Stimulated activated CD8-positive, alpha-beta memory T cell treated with anti-CD3 and anti-CD28 coated beads, Interleukin-12 subunit alpha, Interleukin-12 subunit beta, amount 100 ng/mL, for 1 hour (primary cell): ENCODE results near the gene ARL5A.
"Not testable (repeated sequence)": the region's sequence is repeated elsewhere in the genome, so short reads cannot be mapped to it uniquely, and the experiment has no call there.

Experiments used
- DNase-seq: peaks from one replicate; pipeline ENCODE4 v3.0.0-alpha.2; 2020; ENCODE audit warnings: low read depth

ARL5A gene

DNA sequence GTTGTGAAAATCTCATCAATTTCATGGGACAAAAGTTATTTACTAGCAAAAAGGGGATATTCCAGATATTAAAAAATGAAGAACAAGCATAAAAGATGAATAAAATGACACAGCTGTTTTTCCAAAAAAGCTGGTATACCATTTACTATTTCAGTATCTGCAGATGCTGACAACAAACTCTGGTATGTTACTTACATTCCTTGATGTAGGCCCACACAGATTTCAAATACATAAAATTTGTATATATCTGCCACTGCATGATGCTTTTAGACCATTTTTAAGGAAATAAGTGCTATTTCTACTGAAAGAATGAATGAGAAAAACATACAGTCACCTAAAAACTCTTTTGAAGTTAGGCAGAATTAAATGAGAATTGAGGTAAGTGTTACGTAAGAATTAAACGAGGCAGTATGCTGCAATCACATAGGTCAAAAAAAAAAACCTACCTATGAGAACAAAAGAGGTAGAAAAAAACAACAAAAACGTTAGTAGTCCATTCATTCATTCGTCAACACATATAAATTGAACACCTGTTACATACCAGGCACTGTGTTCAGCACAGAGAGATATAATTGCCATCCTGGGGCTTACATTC lies 32.5 kb downstream of the ARL5A start:
- DNase-seq: no peak

DNA sequence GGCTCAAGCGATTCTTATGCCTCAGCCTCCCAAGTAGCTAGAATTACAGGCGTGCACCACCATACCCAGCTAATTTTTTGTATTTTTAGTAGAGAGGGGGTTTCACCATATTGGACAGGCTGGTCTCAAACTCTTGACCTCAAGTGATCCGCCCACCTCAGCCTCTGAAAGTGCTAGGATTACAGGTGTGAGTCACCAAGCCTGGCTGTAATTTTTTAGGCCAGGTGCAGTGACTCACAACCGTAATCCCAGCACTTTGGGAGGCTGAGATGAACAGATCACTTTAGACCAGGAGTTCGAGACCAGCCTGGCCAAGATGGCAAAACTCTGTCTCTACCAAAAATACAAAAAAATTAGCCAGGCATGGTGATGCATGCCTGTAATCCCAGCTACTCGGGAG lies 33.8 kb downstream of the ARL5A start:
- DNase-seq: not testable (repeated sequence)

DNA sequence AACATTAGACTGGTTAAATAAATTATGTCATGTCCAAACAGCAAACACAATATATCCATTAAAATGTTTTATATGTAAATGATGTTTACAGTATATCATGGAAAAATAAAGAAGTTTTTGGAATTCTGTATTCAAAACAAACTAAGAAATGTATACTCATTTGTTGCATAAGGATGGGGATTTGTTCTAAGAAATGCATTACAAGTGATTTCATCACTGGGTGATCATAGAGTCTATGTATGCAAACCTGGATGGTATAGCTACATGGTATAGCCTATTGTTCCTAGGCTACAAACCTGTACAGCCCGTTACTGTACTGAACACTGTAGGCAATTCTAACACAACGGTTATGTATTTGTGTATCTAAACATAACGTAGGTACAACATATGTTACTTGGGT lies 35.1 kb downstream of the ARL5A start:
- no peak for DNase-seq

DNA sequence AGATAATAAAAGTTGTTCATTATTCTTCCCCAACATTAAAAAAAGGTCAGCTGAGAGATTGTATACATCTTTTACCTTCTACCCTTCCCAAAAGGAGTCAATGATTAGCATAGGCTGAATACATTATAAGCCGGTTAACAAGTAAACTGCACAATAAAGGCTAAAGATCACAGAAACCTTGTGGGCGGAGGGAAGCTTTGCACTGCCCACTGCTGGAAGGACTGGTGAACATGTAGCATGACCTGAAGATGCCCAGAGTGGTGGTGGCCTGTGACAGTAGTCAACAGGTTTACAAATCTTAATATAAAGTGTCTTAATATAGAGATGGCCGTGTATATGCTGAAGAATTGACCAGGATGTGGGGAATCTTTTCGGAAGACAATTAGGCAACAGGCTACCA lies 35.6 kb downstream of the ARL5A start:
- DNase-seq: no peak

DNA sequence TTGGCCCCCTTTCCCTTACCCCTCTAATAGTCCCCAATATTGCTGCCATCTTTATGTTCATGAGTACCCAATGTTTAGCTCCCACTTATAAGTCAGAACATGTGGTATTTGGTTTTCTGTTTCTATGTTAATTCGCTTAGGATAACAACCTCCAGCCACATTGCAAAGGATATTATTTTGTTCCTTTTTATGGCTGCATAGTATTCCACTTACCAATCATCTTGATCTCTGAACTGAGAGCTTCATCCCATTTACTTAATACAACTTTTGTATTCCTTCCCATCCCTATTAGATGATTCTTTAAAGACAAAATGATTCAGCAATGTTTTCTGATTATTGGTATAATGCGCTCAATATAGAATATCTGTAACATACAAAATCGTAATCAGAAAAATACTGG lies 36.7 kb downstream of the ARL5A start:
- no peak for DNase-seq

DNA sequence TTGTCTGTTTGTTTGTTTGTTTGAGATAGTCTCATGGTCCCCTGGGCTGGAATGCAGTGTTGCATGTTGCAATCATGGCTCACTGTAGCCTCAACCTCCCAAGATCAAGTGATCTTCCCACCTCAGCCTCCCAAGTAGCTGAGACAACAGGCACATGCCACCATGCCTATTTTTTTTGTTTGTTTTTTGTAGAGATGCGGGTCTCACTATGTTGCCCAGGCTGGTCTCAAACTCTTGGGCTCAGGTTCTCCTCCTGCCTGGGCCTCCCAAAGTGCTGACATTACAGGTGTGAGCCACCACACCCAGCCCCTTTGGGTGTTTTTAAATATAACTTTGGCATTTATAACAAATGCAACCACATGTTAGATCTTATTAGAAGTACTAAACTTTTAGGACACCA lies 37.5 kb downstream of the ARL5A start:
- DNase-seq: no peak

DNA sequence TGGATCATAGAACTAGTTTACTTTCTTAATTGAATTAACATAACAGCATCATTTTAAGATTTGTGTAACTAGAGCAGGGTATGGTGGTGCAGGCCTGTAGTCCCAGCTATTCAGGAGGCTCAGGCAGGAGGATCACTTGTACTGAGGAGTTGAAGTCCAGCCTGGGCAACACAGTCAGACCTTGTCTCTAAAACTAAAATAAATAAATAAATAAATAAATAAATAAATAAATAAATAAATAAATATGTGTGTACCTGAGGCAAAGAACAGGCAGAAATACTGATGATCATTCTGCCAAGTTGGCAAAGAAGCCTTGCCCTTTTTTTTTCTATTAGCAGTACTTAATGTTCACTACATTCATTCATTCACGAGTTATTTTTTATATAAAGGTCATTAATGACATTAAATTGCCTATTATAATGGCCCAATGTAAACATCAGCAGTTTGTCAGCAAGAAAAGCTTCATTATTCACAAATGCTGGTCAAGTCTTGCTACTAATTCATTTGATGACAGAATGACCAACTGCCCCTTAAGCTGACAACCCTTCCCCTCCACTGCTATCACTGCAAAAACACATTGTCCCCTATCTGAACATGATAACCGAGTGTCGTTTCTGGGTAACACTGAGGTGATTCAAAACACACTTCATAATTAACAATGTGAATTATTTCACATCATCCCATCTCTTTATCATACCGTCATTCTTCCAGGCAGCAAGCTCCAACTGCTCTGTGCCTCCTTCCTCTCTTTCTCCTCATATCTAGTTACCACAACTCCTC lies 39.0 kb downstream of the ARL5A start:
- DNase-seq: no peak

DNA sequence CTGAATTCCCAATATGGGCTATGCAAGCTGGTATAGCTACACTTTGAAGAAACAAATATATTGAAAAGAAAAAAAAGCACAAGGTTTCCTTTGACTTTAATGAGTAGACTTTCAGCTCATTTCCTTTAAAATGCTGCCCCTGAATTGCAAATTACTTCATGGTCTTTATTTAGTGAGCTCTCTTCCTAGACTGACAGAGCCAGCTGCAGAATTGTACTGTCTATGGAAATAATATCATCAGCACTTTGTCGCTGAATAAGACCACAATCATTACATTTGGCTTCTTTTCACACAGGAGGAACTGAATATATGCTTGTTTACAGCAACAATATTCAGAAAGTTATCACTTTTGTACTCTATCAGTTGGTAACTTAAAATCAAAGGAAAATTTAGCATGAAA lies 41.7 kb downstream of the ARL5A start:
- DNase-seq: no peak

DNA sequence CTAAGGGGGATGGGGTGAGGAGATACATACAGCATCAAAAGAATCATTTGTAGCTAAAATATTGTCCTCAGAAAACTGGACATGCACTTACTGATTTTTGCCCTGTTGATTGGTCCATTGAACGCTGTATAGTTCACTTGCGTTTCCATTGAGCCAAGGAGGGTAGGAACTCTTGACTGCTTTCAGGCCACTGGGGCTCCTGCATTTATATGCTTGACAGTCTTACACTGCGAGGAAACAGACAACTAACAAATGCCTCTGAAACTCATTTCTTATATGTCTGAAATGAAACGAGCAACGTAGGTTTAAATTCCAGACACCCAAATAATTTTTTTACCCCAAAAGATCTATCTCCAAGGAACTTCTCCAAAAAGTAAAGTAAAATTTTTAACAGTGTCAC lies 42.1 kb downstream of the ARL5A start:
- no peak for DNase-seq

DNA sequence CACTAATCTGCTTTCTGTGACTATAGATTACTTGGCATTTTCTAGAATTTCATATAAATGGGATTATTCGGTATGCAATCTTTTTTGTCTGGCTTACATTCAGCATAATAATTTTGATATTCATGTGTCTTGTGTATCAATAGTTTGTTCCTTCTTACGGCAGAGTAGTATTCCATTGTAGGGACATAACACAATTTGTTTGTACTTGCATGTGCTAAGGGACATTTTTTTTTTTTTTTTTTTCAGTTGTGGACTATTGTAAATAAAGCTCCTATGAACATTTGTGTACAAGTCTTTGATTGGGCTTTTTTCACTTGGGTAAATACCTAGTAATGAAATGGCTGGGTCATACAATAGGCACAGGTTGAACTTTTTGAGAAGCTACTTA lies 45.1 kb downstream of the ARL5A start:
- DNase-seq: no peak

DNA sequence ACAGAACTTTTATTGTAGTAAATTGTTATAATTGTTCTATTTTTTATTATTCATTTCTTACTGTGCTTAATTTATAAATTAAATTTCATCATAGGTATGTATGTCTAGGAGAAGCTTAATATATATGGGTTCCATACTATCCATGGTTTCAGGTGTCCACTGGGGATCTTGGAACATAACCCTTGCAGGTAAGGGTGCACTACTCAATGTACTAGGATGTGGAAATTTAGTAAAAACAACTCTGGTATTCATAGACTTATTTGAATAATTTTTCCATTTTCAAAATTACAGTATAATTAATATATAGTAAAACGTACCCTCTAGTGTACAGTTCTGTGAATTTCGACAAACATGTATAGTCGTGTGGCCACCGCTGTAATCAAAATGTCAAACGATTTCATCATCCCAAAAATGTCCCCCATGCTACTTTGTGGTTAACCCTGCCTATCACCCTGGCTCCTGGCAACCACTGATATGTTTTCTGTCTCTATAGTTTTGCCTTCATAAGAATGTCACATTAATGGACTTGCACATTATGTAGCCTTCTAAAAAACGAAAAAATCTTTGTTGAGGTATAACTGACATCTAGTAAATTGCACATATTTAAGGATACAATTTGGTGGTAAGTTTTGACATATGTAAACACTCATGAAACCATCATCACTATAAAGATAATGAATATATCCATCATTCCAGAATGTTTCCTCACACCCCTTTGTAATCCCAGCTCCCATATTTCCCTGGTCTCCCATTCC lies 45.7 kb downstream of the ARL5A start:
- DNase-seq: no peak

DNA sequence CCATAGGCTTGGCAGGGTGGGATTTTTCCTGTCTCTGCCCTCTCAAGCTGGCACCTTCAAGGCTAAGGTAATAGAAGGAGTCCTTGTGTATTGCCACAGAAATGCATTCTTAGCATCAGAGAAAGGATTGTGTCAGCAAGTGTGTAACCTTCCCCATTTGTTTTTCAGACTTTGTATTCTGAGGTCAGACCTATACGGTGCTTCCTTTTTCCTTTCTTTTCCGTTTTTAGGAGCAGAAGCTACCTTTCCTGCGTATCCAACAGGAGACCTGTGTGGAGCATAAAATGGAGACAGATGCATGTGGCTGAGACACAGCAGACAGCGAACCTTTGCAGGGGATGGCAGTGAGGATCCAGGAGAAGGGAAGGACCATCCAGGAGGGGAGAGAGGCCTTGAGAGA lies 46.6 kb downstream of the ARL5A start:
- DNase-seq: no peak

DNA sequence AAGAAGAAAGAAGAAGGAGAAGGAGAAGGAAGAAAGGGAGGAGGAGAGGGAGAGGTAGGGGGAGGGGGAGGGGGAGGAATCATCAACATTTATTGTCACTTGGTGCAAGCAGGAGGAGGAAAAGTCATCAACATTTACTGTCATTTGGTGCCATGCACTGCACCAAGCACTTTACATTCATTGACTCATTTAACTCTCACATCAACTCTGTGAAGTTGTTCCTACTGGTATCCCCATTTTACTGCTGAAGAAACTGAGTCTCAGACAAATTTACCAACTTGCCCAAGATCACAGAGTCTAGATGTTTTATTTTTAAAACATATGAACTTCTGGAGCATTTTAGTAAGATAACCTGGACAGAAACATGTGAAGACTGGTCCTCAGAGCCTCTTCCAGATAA lies 47.3 kb downstream of the ARL5A start:
- DNase-seq: no peak

DNA sequence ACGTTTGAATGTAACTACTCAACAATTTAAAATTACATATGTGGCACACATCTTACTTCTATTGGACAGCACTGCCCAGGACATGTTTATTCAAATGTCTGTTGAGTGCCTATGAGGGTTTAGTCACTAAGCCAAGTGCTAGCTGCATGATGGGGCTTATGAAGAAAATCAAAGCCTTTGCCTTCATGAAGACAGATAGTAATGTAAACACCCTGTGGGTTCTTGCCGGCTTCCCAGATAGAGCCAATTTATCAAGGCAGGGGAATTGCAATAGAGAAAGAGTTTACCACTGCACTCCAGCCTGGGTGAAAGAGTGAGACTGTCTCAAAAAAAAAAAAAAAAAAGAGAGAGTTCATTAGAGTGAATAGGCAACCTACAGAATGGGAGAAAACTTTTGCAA lies 50.3 kb downstream of the ARL5A start:
- DNase-seq: no peak

DNA sequence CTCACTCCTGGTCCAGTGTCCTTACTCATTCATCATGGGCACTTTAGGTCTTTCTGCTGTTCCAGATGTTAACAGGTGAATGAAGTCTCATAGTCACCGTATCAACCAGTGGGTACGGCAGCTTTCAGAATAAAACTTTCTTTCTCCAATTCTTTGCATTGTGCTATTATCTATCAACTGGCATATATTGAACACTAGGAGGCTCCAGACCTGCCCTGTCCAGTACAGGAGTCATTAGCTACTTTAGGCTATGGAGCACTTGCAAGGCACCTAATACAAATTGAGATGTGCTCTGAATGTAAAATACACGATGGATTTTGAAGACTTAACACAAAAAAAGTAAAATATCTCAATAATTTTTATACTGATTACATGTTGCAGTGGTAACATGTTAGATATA lies 50.7 kb downstream of the ARL5A start:
- DNase-seq: no peak

DNA sequence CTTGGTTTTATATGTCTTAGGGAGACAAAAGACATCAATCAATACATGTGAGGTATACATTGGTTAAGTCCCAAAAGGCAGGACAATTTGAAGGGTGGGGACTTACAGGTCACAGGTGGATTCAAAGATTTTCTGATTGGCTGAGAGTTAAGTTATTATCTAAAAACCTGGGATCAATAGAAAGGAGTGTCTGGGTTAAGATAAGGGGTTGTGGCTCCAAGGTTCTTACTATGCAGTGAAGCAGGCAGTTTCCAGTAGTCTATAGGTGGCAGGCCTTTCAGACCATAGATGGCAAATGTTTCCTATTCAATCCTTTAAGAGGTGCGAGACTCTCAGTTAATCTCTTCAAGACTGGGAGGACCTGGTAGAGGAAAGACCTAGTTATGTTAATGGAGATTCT lies 51.9 kb downstream of the ARL5A start:
- no peak for DNase-seq

DNA sequence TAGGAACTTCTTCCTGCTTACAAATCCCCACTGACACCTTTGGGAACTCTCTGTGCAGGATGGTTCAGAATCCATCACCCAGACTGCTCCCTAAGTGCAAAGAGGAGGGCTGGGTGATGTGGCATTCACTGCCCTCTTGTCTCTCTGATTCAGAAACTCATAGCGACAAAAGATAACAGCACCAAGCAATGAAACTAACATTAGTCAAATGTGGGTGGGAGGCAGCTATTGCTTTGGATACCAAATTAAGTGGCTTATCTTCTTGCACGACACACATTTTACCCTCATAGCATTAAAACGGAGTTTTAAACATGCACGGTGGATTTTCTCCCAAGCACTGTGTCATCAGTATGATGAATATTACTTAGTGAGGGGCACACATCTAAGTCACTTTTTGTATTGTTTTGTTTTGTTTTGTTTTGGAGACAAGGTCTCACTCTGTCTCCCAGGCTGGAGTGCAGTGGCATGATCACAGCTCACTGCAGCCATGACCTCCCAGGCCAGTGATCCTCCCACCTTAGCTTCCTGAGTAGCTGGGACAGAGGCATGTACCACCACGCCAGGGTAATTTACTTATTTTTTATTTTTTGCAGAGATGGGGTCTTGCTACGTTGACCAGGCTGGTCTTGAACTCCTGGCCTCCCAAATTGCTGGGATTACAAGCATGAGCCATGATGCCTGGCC lies 53.0 kb downstream of the ARL5A start:
- DNase-seq: no peak

DNA sequence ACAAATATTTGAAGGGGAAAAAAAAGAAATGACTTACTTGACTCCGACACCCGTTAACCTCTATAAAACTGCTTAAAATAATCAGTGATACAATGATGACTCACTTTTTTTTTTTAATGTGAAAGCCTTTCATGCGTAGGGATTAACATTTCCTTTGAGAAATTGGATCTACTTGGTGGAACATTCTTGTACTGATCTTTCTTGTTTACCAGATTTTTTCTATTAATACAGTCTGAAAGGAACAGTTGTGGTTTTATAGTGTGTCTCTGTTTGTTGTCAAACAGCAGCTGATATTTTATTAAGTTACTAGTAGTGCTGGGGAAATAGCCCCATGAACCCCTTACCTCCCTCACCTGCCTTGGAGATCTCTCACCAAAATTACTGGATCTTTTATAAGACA lies 53.7 kb downstream of the ARL5A start:
- no peak for DNase-seq

DNA sequence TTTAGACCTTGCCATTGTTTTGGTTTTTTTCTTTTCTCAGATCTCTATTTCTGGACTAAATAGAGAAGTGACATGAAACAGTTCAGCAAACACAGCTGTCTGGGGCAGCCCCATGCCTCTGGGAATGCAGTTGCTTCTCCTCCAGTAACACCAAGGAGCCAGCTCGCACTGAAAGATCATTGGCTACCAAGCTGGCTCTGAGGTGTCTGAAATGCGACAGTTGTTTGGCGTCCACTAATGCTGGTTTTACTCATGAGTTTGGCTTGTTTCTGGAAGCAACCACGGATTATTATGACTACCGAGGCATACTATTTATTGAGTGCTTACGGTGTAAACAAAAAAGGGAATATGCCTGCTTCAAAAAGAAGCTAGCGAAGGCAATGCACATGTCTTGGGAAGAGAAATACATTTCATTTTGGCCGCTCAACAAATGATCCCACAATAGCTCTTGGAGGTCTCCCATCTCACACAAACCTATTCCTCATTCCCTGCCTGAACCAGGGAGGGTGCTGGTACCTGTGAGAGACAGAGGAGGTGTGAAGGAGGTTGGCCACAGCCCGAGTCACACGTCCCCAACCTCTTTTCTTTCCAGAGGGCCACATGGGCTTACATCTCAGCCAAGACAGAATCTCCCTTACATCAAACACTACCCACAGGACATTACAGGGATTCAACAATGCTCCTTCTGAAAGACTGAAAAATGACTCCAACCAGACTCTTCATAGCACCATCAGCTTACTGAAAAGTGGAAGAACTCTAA lies 56.4 kb downstream of the ARL5A start:
- no peak for DNase-seq

DNA sequence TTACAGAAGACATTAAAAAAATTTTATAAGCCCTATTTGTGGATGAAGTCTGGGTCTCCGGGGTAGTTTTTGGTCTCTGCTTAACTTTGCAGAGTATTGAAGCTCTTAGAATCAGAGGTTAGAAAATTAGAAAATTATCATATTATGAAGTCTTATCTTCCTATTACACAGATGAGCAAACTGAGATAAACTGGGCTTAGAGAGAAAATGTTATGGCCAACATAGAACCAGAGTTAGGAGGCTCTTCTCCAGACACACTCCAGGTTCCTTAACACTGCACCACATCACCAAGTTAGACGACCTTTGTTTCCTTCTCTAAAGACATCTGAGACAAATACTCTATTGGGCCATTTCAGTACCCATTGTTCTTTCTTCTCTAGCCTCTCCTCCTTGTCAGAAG lies 57.2 kb downstream of the ARL5A start:
- no peak for DNase-seq

DNA sequence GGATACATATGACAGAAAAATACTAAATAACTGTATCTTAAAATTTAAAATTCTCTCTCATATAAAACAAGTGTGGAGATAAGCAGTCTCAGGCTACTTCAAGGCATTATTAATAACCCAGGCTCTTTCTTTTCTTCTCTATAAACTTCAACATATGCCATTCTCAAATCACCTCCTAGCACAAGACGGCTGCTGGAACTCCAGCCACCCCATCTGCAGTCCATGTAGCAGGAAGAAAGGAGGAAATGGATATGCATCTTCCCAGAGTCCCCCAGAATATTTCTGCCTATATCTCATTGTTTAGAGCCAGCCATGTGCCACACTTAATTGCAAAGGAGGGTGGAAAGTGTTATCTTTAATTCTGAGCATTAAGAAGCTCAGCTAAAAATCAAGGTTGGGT lies 58.6 kb downstream of the ARL5A start:
- DNase-seq: no peak

DNA sequence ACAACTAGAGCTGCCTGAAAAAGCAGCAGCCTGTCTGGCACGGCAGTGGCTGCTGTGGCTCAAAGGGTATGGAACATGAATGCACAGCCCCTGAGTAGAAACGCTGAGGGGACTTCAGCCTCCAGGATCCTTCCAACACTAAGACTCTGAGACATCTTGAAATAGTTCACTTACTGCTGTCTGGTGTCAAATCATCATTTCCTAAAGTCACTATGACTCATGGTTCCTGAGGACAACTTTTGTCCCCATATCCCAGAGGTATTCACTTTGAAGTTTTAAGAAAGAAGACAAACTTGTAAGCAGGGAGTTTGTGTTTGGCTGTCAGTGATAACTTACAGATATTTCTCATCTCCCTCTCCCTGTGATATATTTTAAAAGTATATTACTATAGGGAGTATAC lies 60.7 kb downstream of the ARL5A start:
- DNase-seq: no peak
